ENCODE data around the gene GRAMD4. TPM values are rescaled to one million over a fixed set of nuclear protein-coding genes. Genes with fewer than 3 reads are reported as not detected.
A peak's percentile ranks its signal among the peaks of the same experiment; 100 is the strongest.

GRAMD4 gene
- total RNA-seq, 1 donor from 2014 or later: 30.9 TPM

DNA sequence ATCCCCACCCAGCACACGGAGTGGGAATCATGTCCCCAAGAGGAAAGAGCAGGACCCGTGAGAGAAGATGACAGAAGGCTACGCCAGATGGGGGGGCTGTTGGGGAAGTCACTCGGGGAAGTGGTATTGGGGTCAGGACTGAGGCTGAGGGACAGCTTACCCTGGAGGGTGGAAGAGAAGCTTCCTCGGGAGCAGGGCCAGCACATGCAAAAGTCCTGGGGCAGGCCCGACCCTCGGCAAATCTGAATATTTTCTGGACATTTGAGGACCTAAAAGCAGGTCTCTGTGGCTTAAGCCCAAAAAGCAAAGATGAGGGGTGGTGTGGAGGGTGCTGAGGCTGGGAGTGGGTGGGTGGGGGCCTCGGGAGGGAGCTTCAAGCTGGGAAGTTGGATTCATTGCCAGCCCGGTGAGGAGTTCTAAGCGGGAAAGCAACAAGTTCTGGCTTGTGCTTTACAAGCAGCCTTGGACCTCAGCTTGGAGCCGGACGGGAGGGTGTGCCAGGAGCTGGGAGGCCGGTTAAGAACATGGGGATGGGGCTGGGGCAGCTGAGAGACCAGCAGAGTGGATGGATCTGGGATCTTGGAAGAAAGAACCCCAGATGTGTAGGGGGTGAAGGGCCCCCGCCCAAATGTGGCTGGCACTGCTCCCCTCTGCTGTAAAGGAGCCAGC is 34.9 kb downstream of the GRAMD4 start:
- DNase-seq (ENCODE audit: low read depth in 2 of 2): no peak

GRCh38 chr22:46655861-46656608 is 35.8 kb downstream of the GRAMD4 start:
- no peak for DNase-seq (ENCODE audit: low read depth in 2 of 2)

- DNase-seq (ENCODE audit: low read depth in 2 of 2): no peak
Observed at GRCh38 chr22:46656856-46657654, 36.9 kb downstream of the GRAMD4 start.

DNA sequence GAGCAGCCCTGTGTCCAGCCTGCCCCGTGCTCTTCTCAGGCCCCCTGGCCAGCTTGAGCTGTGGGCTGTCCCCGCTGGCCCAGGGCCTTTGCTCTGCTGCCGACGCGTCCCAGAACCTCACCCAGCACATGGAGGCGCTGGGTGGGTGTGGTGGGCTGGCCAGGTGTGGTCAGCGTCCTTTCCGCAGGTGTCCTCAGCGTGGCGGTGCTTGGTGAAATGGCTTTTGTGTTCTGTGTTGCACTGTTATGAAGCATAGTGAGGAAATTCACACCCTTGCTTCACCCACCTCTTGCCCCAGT is 37.4 kb downstream of the GRAMD4 start:
- DNase-seq (ENCODE audit: low read depth in 2 of 2): no peak

GRCh38 chr22:46657996-46658947 is 38.1 kb downstream of the GRAMD4 start:
- DNase-seq (ENCODE audit: low read depth in 2 of 2): no peak

GRCh38 chr22:46659059-46659790 is 39.0 kb downstream of the GRAMD4 start:
- DNase-seq (ENCODE audit: low read depth in 2 of 2): no peak

DNA sequence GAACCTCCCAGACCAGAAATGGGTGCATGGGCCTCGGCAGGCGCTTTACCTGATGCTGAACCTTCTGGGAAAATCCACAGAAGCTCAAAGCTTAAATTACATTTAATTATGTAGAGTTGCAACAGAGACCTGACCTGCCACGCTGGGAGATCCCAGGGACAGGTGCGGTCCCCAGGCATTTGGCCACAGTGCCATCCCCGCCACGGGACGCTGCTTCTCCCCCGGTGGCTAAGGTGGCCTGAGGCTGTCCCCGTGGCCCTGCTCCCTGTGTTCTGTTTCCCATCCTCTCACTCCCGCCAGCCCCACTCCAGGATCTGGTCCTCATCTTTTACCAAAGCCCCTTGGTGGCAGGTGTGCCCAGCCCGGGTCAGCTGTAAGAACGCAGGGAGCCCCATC is 39.6 kb downstream of the GRAMD4 start:
- no peak for DNase-seq (ENCODE audit: low read depth in 2 of 2)

DNA sequence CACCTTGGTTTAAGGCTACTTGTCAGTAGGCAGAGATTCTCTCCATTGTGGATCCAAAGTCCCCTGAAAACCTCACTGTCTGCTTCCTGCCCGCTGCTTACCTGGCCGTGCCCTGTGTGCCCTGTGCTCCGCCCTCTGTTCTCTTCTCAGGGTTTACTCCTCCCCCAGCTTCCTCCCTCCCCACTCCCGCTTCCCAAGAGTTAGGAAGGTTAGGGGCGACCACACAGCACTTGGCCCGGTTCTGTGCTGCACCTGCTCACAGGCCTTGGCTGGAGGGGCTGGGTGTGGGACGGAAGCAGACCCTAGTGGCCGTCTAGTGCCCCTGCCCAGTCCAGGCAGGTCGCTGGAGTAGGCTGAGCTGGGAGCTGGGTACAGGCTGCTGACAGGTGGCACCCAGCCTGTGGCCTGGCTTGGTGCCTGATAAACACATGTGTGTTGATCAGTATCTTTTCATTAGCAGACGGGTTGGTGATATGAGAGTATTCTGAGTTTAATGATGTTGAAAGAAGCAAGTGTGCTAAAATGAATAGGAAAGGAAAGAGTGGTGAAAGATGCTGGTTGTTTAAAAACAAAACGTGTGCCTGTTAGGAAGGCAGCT is 40.5 kb downstream of the GRAMD4 start:
- no peak for DNase-seq (ENCODE audit: low read depth in 2 of 2)

GRCh38 chr22:46661221-46661851 is 41.1 kb downstream of the GRAMD4 start:
- peak in 1 of 2 donors; percentile 38 for DNase-seq (ENCODE audit: low read depth in 2 of 2)

DNA sequence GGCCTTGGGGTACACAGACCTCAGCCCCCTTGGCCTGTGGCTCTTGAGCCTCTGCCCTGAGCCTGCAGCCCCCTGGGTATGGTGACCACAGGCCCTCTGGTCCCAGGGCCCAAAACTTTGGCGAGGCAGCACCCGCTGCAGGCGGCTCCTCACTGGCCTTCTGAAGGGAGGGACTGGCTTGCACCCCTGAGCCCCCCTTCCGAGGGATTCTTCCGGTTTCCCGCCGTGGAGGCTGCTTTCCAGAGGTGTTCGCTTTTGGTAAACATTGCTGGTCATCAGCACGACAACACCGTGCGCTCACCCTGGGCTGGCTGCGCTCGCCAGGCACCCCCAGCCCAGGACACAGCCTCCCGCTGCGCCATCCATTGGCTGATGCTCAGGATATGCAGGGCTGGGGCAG is 42.0 kb downstream of the GRAMD4 start:
- no peak for DNase-seq (ENCODE audit: low read depth in 2 of 2)

GRCh38 chr22:46663001-46663400 is 42.8 kb downstream of the GRAMD4 start:
- DNase-seq (ENCODE audit: low read depth in 2 of 2): no peak

GRCh38 chr22:46663436-46664100 is 43.4 kb downstream of the GRAMD4 start:
- no peak for DNase-seq (ENCODE audit: low read depth in 2 of 2)

DNA sequence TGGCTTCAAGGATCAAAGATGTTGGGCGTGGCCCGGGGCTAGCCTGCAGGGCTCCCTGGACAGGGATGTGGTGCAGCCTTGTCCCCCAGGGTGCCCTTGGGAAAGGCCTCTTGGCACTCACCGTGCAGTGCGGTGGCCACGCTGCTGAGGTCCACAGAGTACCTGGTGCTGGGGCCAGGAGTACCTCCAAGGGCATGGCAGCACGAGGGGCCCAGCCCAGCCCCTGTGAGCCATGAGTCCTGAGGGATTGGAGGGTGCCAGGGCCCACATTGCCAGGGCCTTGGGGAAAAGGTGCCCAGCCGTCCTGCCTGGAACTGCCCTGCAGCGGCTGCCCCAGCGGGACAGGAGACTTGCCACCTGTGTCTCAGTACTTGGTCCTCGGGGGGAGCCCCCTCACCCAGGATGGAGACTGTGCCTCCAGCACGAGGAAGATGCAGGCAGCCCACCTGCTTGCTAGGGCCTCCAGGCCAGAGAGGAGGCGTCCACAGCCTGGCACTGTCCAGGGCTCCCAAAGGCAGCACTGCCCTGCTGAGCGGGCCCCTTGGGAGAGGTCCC is 44.2 kb downstream of the GRAMD4 start:
- no peak for DNase-seq (ENCODE audit: low read depth in 2 of 2)

DNA sequence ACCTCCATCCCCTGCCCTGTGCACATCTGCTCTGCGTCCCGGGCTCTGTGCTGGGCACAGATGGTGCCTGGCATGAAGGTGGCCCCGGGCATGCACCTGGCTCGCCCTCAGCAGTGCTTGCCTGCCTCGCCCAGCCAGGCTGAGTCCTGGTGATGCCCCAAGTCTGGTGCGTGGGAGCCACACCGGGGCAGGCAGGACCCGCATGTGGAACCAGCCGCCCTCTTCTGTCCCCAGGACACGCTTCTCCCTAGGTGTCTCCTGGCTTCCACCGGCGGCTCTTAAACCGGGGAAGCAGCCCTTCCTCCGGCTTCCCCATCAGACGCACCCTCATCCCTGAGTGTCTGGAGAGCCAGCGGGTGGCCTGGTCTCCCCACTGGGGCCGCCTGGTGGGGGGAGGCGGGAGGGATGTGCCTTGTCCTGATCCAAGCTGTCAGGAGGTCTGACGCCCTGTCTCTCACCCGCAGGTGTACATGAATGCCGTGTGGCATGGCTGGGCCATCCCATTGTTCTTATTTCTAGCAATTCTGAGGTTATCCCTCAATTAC is 45.0 kb downstream of the GRAMD4 start:
- no peak for DNase-seq (ENCODE audit: low read depth in 2 of 2)

- no peak for DNase-seq (ENCODE audit: low read depth in 2 of 2)
Observed at GRCh38 chr22:46665751-46666280, 45.6 kb downstream of the GRAMD4 start.

GRCh38 chr22:46666577-46667244 is 46.5 kb downstream of the GRAMD4 start:
- no peak for DNase-seq (ENCODE audit: low read depth in 2 of 2)

DNA sequence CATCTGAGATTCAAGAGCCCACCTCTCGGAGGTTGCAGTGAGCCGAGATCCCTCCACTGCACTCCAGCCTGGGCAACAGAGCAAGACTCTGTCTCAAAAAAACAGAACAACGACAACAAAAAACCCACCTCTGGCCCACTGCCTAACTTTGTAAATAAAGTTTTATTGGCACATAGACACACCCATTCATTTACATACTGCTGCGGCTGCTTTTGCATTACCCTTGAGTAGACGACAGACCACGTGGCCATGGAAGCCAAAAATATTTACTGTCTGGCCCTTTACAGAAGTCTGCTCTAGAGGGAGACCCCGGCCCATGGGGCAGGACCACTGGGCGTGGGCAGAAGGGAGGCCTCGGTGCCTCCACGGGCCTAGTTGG is 47.0 kb downstream of the GRAMD4 start:
- no peak for DNase-seq (ENCODE audit: low read depth in 2 of 2)

DNA sequence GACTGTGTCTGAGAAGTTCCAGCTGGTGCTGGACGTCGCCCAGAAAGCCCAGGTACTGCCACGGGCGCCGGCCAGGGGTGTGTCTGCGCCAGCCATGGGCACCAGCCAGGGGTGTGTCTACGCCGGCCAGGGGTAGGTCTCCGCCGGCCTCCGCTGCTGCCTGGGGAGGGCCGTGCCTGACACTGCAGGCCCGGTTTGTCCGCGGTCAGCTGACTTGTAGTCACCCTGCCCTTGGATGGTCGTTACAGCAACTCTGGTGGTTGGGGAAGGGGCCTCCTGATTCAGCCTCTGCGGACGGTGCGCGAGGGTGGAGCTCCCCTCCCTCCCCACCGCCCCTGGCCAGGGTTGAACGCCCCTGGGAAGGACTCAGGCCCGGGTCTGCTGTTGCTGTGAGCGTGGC is 47.9 kb downstream of the GRAMD4 start:
- DNase-seq (ENCODE audit: low read depth in 2 of 2): no peak

Data from dermis microvascular lymphatic vessel endothelial cell (primary cell).